NCI-H1417 (cell line): ENCODE measurements around the gene HHIP.

Experiments
- DNase-seq, 3 experiments: peaks; one replicate each; lab custom pipeline; 2025; lab: John Stamatoyannopoulos, UW

Gene HHIP

DNA sequence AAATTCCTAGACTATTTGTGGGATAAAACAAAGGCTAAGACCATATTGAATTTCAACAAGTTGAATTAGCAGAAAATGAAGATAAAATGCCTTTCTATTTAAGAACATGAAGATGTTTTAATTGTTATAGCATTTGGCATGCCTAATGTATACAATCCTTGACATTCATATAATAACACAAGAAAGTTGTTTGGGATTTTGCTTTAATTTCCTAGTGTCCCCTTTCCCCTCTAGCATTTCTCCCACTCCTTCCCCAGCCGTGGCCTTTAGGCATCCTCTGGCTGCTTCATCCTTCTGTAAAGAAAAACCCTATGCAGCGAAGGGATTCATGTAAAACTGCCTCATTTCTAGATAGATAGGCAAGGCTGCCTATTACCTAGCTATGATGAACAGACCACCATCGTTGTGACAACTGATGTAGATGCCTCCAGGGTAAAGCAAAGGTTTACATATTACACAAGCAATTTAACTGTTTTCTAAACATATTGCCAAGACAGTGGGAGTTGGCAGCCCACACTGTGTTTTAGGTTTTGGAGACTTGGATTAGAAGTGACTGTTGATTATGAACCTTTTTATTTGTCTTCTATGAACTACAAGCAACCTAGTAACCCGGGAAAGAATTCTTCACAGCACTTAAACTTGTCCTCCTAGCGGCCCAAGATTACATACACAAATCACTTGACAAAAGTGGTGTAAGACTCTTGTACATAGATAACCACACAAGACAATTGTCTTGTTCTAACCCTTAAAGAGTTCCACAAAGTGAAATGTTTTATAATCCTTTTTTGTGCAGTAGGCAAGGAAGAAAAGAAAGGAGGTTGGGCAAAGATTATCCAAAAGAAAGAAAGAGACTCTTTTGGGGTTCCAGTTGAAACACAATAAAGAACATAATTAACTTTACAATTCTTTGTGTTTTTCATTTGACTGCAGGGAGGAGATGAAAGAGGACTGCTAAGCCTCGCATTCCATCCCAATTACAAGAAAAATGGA is 59.9 kb downstream of the HHIP start:
- no peak for DNase-seq

DNA sequence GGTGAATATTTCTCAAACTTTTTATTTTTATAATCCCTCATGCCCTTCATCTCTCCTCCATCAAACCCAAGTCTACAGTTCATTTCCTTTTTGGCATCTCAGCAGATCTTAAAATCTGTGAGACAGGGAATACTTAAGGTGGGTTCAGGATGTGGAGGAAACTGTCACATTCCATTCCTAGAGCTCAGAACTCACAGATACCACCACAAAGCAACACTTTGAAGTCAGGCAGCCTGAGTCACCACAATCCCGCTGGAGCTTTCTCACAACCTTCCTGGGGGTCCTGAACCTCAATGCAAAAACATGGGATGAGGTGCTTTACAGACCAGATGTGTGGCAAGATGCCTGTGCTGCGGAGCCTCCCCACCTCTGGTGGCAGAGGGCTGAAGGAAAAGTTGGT is 63.2 kb downstream of the HHIP start:
- no peak for DNase-seq

DNA sequence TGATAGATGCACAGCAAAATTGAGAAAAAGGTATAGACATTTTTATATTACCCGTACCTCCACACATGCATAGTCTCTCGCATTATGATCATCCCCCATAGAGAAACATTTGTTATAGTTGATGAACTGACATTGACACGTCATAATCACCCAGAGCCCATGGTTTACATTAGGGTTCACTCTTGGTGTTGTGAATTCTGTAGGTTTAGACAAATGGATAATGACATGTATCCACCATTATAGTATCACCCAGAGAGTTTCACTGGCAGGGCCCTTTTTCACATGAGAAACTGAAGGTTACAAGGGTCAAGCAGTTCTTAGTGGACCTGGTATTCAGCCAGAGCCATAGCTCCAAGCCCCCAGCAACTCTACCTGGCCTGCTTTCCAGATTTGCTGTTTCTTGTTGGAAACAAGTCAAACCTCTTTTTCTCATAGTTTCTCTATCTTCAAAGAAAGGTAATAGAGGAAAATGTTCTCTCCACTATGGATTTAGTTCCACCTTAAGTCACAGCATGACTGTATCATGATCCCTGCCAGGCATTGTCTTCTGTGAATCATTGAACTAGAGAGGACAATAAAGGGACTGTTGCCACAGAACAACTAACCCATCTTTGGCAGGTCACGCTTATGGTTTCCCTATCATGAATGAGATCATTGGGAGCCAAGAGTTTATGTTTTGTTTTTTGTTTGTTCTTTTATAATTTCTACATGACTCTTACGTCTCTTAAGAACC is 64.0 kb downstream of the HHIP start:
- no peak for DNase-seq

- no peak for DNase-seq
Observed at GRCh38 chr4:144710526-144710912, 64.6 kb downstream of the HHIP start.

DNA sequence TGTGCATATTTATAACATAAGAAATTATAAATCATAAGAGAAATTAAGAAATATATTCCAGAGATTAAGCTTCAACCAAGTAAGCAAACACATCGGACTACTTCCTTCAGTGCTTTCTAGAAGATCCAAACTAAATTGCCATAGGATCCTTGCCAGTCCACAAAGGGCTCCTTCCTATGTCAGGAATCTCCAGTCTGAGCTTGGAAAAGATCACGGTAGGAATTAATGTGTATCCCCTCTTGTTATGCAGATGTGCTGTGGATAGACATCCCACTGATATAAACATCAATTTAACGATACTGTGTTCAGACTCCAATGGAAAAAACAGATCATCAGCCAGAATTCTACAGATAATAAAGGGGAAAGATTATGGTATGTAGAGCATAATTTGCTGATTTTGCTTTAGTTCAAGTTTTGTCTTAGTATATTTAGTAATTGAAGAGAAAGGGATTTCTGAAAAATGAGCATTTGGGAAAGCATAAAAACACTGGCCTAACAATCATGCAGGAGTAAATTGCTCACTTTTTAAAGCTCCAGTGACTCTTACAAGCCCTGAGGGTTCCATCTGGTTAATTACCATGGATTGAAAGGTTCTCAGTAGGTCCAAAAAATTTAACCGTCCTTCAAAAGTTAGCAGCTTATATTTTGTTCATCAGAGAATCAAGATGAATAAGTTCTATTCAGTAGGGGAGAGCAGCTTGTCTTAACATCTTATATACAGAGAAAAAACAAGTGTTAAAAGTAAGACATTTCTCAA is 65.9 kb downstream of the HHIP start:
- DNase-seq: peak in 1 of 3 experiments; percentile 31

DNA sequence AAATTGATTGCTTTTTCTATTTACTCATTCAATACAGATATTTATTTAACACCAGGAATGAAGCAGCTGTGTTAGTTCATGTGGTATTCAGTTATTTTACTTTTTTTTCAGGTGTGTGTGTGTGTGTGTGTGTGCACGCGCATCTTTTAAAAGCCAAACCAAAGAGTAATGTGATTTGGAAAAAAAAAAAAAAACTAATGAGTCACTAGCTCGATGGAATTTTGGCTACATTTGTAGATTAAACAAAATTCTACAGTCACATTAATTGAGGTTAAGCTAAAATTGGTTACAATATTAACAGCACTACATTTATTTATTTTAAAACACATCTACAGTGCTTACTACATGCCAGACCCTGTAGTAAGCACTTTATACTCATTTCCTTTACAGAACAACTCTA is 66.8 kb downstream of the HHIP start:
- DNase-seq: peak in 1 of 3 experiments; percentile 46

DNA sequence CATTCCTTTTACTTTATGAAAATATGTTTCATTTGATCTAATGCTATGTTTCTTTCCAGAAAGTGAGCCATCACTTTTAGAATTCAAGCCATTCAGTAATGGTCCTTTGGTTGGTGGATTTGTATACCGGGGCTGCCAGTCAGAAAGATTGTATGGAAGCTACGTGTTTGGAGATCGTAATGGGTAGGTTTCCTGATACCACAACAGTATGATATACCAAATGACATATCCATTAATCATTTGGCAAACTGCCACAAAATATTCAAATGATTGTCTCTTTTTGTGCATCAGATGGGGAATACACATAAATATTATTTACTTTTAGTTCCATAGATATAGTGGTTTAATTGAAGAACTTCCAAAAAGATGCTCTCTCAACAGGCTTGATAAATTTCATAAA is 68.2 kb downstream of the HHIP start:
- DNase-seq: no peak

- no peak for DNase-seq
Observed at GRCh38 chr4:144715230-144715629, 69.3 kb downstream of the HHIP start.

DNA sequence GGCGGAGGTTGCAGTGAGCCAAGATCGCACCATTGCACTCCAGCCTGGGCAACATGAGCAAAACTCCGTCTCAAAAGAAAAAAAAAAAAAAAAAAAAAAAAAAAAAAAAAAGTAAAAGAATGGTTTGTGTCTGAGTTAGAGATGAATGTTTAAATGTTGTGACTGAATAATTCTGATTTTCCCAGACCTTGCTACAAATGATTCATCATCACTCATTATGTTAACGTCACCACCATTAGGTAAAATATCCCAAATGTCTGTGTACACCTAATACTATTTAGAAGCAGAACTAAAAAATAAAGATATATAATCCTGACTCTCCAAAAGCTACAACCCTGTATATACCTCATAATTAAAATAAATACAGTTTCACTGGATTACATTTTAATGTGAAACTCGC is 70.8 kb downstream of the HHIP start:
- DNase-seq: no peak

GRCh38 chr4:144718958-144719512 is 73.1 kb downstream of the HHIP start:
- no peak for DNase-seq

DNA sequence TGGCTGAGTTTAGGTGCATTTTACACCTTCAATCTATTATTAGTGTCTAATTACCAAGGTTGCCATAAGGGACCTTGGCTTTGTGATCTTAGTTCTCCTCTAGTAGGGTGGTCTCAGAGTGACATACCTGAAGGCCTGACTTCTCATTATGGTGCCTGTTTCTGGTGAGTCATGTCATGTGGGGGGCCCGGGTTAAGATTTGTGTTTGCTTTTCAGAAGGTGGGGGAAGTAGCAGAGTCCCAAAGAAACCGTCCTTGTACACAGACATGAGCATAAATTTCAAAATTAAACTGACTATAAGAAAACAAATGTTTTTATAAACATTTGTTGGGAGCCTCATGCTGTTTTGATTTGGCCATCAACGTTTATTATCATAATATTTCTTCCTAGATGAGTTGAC is 74.5 kb downstream of the HHIP start:
- DNase-seq: no peak

DNA sequence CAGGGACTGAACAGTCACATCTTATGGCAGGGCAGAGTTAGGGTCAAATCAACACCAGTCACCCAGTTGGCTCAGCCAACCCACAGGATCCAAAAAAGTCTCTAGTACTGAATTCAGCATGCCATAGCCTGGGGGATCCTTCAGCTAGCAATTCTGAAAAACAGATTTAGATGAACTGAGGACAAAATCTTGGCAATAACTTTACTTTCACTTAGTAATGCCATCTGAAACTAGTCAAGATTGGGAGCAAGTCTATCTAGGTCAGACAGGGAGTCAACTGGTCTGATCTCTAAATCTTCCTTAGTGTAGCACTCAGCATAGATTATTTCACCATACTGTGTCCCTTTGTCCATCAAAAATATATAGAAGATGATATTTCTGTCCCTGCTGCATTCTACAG is 76.0 kb downstream of the HHIP start:
- no peak for DNase-seq

- DNase-seq: no peak
Observed at GRCh38 chr4:144723471-144723870, 77.5 kb downstream of the HHIP start.

GRCh38 chr4:144729175-144729574 is 83.2 kb downstream of the HHIP start:
- DNase-seq: no peak

- DNase-seq: no peak
Observed at GRCh38 chr4:144732584-144733428, 86.8 kb downstream of the HHIP start.

DNA sequence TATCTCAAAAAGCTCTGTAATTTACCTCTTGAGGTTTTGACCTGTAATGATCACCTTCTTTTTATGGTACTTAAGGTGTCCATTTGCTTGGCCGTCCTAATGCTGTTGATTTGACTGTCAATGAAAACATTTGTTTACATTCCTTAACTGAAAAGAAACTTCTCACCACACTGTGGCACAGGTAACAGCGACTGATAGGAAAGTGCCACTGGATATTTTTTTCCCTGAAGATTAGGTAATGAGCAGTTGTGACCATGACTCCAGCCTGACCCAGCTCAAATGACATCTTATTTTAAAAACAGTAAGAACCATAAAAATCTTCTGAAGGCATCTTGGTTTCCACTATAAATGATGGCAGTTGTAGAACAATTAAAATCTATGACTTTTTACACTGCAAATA is 87.6 kb downstream of the HHIP start:
- DNase-seq: peak in 1 of 3 experiments; percentile 41

DNA sequence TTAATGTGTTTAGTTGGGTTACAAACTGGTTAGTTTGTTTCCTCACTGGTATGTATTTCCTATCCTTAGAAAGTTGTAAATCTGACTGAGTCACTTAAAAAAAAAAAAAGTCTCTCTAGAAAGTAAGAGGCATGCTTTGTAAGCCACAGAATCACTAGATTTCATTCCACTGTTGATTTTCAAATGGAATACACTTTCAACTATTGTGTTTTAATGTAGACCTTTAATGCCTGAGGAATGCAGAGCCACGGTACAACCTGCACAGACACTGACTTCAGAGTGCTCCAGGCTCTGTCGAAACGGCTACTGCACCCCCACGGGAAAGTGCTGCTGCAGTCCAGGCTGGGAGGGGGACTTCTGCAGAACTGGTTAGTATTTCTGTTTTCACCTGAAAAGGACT is 88.6 kb downstream of the HHIP start:
- no peak for DNase-seq

- no peak for DNase-seq
Observed at GRCh38 chr4:144738649-144739048, 92.7 kb downstream of the HHIP start.

- DNase-seq: no peak
Observed at GRCh38 chr4:144739511-144740033, 93.6 kb downstream of the HHIP start.

GRCh38 chr4:144740316-144740715 is 94.4 kb downstream of the HHIP start:
- no peak for DNase-seq
